SK-N-SH (cell line): Measurements from ENCODE around the gene SENP1. TPM values are rescaled to one million over a fixed set of nuclear protein-coding genes. Genes with fewer than 3 reads are reported as not detected.

Experiments
- CTCF ChIA-PET: fragments of 300-600, 350-600 bp; formaldehyde crosslinking; extraction: SDS; loops from one replicate; lab custom pipeline; 2021; lab: Yijun Ruan, JAX
- POLR2A ChIA-PET: fragments of 350-600 bp; sonication (Branson Sonifier 250); formaldehyde crosslinking; extraction: SDS; loops from one replicate; lab custom pipeline; 2020; ENCODE audit warnings: antibody characterized with exemption, inconsistent platforms; lab: Yijun Ruan, JAX
- DNase-seq: peaks from one replicate; pipeline ENCODE4 v3.0.0; 2012
- H2AFZ ChIP-seq: fragments of 200-600 bp; sonication (generic); 2 replicates; pipeline ENCODE4 v1.8.1; 2016; ENCODE audit warnings: antibody characterized with exemption, mild to moderate bottlenecking, low read depth
- H3F3A ChIP-seq: fragments of 200-600 bp; sonication (generic); replicated peaks from 2 replicates; pipeline ENCODE3; 2016; ENCODE audit warnings: antibody characterized with exemption, mild to moderate bottlenecking; ENCODE audit not compliant: insufficient read depth
- H3K27ac ChIP-seq, 2 experiments: fragments of 200-500 bp in 1 of 2; fragments of 200-600 bp in 1 of 2; sonication (Bioruptor generic) in 1 of 2; sonication (generic), shearing (Covaris generic) in 1 of 2; 2 replicates each; pipeline versions ENCODE4 v1.5.1 to v1.6.1; 2014 to 2016; ENCODE audit warnings: low read depth in 2 of 2, inconsistent platforms in 1 of 2, low read length in 1 of 2, mild to moderate bottlenecking in 1 of 2, mixed read lengths in 1 of 2
- H3K27me3 ChIP-seq: fragments of 200-600 bp; sonication (generic), shearing (Covaris generic); 2 replicates; pipeline ENCODE4 v1.6.1; 2016; ENCODE audit warnings: mixed run types; ENCODE audit not compliant: insufficient read depth
- H3K36me3 ChIP-seq, 2 experiments: fragments of 200-500 bp in 1 of 2; fragments of 200-600 bp in 1 of 2; sonication (Bioruptor generic) in 1 of 2; sonication (generic) in 1 of 2; replicated peaks in 1 of 2; 2 replicates each; pipeline versions ENCODE3 to v1.5.1; 2014 to 2016; ENCODE audit warnings: low read length in 1 of 2, mild to moderate bottlenecking in 1 of 2; ENCODE audit not compliant: insufficient read depth in 2 of 2, control insufficient read depth in 1 of 2
- H3K4me1 ChIP-seq, 2 experiments: fragments of 200-500 bp in 1 of 2; fragments of 200-600 bp in 1 of 2; sonication (Bioruptor generic) in 1 of 2; sonication (generic), shearing (Covaris generic) in 1 of 2; 2 replicates each; pipeline versions ENCODE4 v1.5.1 to v1.6.1; 2014 to 2016; ENCODE audit warnings: low read depth in 1 of 2, low read length in 1 of 2, mixed run types in 1 of 2; ENCODE audit not compliant: insufficient read depth in 2 of 2, control insufficient read depth in 1 of 2
- H3K4me2 ChIP-seq: fragments of 200-600 bp; sonication (generic), shearing (Covaris generic); 2 replicates; pipeline ENCODE4 v1.6.1; 2017; ENCODE audit warnings: mixed run types
- H3K4me3 ChIP-seq, 2 experiments: fragments of 200-500 bp in 1 of 2; fragments of 200-600 bp in 1 of 2; sonication (Bioruptor generic) in 1 of 2; sonication (generic), shearing (Covaris generic) in 1 of 2; 2 replicates each; pipeline versions ENCODE4 v1.5.1 to v1.8.1; 2014 to 2016; ENCODE audit warnings: low read depth in 2 of 2, inconsistent platforms in 1 of 2, low read length in 1 of 2, mild to moderate bottlenecking in 1 of 2, mixed read lengths in 1 of 2, moderate library complexity in 1 of 2
- H3K79me2 ChIP-seq: fragments of 200-600 bp; sonication (generic); 2 replicates; pipeline ENCODE4 v1.8.1; 2017; ENCODE audit warnings: mild to moderate bottlenecking; ENCODE audit not compliant: insufficient read depth
- H3K9ac ChIP-seq: fragments of 200-600 bp; sonication (generic); 2 replicates; pipeline ENCODE4 v1.6.1; 2017; ENCODE audit warnings: mixed run types
- H3K9me2 ChIP-seq: fragments of 200-600 bp; sonication (generic); 2 replicates; pipeline ENCODE4 v1.6.1; 2017; ENCODE audit warnings: mixed run types
- H3K9me3 ChIP-seq: fragments of 200-600 bp; sonication (generic); 2 replicates; pipeline ENCODE4 v1.6.1; 2017; ENCODE audit warnings: mixed run types, mild to moderate bottlenecking, moderate library complexity
- H4K20me1 ChIP-seq: fragments of 200-600 bp; sonication (generic); 2 replicates; pipeline ENCODE4 v1.6.1; 2017; ENCODE audit warnings: mild to moderate bottlenecking, mixed run types; ENCODE audit not compliant: insufficient read depth
- CTCF ChIP-seq: fragments of 200-600 bp; sonication (generic); IDR thresholded peaks from 2 replicates; pipeline ENCODE4 v1.6.1; 2017; ENCODE audit warnings: antibody characterized with exemption, mild to moderate bottlenecking, moderate library complexity
- EP300 ChIP-seq, 2 experiments: IDR thresholded peaks; 2 replicates each; pipeline versions ENCODE4 v1.4.0 to v1.6.1; 2012; ENCODE audit warnings: borderline replicate concordance in 1 of 2, low read depth in 1 of 2, low read length in 1 of 2
- FOSL2 ChIP-seq: IDR thresholded peaks from 2 replicates; pipeline ENCODE4 v1.4.0; 2012; ENCODE audit warnings: low read depth, mild to moderate bottlenecking, moderate library complexity, borderline replicate concordance
- GABPA ChIP-seq: IDR thresholded peaks from 2 replicates; pipeline ENCODE4 v1.4.0; 2012; ENCODE audit warnings: low read depth, mild to moderate bottlenecking
- GATA2 ChIP-seq: sonication (generic); formaldehyde crosslinking; IDR thresholded peaks from 2 replicates; pipeline ENCODE4 v1.5.0; 2020; ENCODE audit warnings: mild to moderate bottlenecking, missing genetic modification reagents
- NFIC ChIP-seq: IDR thresholded peaks from 2 replicates; pipeline ENCODE4 v1.4.0; 2012; ENCODE audit warnings: borderline replicate concordance
- SMC3 ChIP-seq: IDR thresholded peaks from 2 replicates; pipeline ENCODE4 v1.6.1; 2012; ENCODE audit warnings: low read depth, low read length, improper control_type of control experiment
- USF1 ChIP-seq: IDR thresholded peaks from 2 replicates; pipeline ENCODE4 v1.4.0; 2012; ENCODE audit warnings: low read depth, borderline replicate concordance
- USF2 ChIP-seq: fragments of 150-350 bp; IDR thresholded peaks from 2 replicates; pipeline ENCODE4 v1.6.1; 2017; ENCODE audit warnings: antibody characterized with exemption, low read length, low read depth, borderline replicate concordance
- WGBS: methylation state at CpG from one replicate; pipeline ENCODE4 v1.1.6; 2017; ENCODE audit warnings: low lambda C conversion rate; 5-methylcytosine and 5-hydroxymethylcytosine counted together
- polyA plus RNA-seq, 3 experiments: library from polyadenylated mRNA; depleted of rRNA; stranded (reverse); fragments of >200 nt; gene quantifications; 2 replicates each; pipeline ENCODE4 v1.2.3, GENCODE V29; 2012
- TF ChIP-seq, protein P1 (sequence below): IDR thresholded peaks from 2 replicates; pipeline ENCODE4 v1.4.0; 2012; ENCODE audit warnings: low read depth
- TF ChIP-seq, protein P2 (sequence below): IDR thresholded peaks from 2 replicates; pipeline ENCODE4 v1.4.0; 2012; ENCODE audit warnings: low read depth, borderline replicate concordance
- TF ChIP-seq, protein P3 (sequence below): IDR thresholded peaks from 2 replicates; pipeline ENCODE4 v1.6.1; 2012; ENCODE audit warnings: mild to moderate bottlenecking, low read depth, low read length, moderate library complexity
- TF ChIP-seq, protein P4 (sequence below): IDR thresholded peaks from 2 replicates; pipeline ENCODE4; 2012

SENP1 gene
- polyA plus RNA-seq, 1 of the 3 experiments (the other 2 are of a cell fraction): 5.6 TPM

DNA sequence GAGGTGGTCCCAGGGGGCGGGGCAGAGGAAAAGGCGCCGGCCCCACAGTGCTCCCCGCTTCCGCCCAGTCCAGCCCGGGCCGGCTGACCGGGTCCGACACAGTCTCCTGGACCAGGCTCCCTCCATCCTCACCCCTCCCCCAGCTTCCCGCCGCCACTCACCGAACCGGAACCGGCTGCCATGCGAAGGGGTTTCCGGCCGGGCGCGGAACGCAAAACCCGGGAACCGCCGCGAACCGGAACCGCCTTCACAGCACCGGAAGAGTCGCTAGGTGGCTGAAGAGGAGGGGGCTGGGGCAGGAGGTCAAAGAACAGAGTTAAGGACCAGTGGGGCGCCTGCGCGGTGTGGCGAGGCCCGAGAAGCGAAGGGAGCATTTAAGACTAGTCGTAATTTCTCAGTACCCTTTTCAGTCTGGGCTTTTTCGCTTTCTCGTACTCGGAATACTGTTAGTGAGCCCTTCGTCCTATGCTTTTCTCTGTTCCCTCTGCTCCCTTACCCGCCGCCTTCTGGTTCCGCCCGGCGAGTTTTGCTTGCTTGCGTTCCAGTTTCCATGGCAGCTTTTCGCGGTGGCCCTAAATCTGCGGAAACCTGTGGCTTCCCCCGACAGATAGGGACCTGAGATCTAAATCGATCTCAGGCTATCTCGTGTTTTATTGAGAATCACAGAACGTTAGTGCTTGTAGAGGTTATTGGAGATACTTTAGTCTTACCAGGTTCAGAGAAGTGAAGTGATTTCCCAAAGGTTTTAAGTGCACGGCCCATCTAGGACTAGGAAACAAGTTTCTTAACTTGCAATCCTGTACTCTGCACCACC, at the start of gene SENP1 (continued):
- peak; percentile 21 for TF ChIP-seq CTCF
- no peak for TF ChIP-seq FOSL2
- TF ChIP-seq SMC3: no peak
- TF ChIP-seq, protein P1, sequence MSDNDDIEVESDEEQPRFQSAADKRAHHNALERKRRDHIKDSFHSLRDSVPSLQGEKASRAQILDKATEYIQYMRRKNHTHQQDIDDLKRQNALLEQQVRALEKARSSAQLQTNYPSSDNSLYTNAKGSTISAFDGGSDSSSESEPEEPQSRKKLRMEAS: peak; percentile 70; the same call in 1 of the 2 replicates
- peak; percentile 44; the same call in 1 of the 2 replicates for TF ChIP-seq USF1
- no peak for TF ChIP-seq NFIC
- peak in 1 of 2 experiments; percentile 67; a peak in 1 of 4 replicates for TF ChIP-seq EP300 (IDR thresholded peaks at IDR 0.05; ENCODE audit: borderline replicate concordance in 1 of 2, low read depth in 1 of 2, low read length in 1 of 2)
- TF ChIP-seq, protein P2, sequence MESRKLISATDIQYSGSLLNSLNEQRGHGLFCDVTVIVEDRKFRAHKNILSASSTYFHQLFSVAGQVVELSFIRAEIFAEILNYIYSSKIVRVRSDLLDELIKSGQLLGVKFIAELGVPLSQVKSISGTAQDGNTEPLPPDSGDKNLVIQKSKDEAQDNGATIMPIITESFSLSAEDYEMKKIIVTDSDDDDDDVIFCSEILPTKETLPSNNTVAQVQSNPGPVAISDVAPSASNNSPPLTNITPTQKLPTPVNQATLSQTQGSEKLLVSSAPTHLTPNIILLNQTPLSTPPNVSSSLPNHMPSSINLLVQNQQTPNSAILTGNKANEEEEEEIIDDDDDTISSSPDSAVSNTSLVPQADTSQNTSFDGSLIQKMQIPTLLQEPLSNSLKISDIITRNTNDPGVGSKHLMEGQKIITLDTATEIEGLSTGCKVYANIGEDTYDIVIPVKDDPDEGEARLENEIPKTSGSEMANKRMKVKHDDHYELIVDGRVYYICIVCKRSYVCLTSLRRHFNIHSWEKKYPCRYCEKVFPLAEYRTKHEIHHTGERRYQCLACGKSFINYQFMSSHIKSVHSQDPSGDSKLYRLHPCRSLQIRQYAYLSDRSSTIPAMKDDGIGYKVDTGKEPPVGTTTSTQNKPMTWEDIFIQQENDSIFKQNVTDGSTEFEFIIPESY: no peak

DNA sequence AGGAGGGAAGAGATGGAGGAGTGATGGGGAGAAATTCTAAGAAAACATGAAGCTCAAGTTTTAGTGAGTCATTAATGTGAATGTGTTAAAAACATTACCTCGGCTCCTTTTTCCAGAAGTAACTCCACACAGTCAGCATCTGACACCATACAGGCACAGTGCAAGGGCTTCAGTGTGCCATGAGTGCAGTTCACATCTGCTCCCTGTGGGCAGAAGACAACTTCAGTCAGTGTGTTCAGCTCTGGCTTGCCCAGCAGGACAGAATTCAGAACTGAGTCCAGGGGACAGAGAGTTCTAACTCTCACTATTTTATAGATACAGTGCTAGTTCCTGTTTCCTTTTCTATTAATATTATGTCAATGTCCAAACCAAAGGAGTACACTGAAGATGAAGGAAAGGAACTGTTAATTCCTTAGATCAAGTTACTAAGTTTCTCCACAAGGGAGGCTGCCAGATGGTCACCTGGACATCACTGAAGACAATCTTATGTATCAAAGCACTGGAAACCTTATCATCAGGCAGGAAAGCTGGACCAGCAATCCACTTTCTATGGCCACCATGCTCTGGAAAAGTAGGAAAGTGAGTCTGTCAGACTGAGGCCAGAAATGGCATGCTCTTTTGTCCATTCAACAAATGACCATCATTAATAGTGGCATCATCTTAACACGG, 45.4 kb upstream of the SENP1 start:
- DNase-seq: no peak
- CTCF ChIA-PET: interaction anchor here (1.0 to 2.3 kb wide), 5 partner anchors 13 to 467 kb away, joined by 3 to 7 read pairs (median 4); no protein-coding TSS in a partner anchor
- Histone ChIP-seq H3K9ac (no peak overlapping the region), H3F3A (peaks cover 3% of the 10 kb centered on the region), H3K36me3 (peaks cover 46 to 48% of the 10 kb centered on the region in 2 experiments), H2AFZ (no peak overlapping the region), H3K9me3 (no peaks in the 10 kb centered on the region), H3K4me2 (no peak overlapping the region), H3K4me3 (no peak overlapping the region), H3K79me2 (peaks cover 17% of the 10 kb centered on the region), H3K27me3 (no peaks in the 10 kb centered on the region), H3K9me2 (no peaks in the 10 kb centered on the region), H4K20me1 (no peaks in the 10 kb centered on the region), H3K4me1 (peaks cover 0 to under 1% of the 10 kb centered on the region in 2 experiments; a peak in 2 of 4 replicates), H3K27ac (no peak overlapping the region)
- POLR2A ChIA-PET: no interaction called here
- 93% methylated on average over 2 of the region's 2 CpGs for WGBS
- TF ChIP-seq GABPA: no peak
- no peak for TF ChIP-seq USF2
- TF ChIP-seq, protein P3, sequence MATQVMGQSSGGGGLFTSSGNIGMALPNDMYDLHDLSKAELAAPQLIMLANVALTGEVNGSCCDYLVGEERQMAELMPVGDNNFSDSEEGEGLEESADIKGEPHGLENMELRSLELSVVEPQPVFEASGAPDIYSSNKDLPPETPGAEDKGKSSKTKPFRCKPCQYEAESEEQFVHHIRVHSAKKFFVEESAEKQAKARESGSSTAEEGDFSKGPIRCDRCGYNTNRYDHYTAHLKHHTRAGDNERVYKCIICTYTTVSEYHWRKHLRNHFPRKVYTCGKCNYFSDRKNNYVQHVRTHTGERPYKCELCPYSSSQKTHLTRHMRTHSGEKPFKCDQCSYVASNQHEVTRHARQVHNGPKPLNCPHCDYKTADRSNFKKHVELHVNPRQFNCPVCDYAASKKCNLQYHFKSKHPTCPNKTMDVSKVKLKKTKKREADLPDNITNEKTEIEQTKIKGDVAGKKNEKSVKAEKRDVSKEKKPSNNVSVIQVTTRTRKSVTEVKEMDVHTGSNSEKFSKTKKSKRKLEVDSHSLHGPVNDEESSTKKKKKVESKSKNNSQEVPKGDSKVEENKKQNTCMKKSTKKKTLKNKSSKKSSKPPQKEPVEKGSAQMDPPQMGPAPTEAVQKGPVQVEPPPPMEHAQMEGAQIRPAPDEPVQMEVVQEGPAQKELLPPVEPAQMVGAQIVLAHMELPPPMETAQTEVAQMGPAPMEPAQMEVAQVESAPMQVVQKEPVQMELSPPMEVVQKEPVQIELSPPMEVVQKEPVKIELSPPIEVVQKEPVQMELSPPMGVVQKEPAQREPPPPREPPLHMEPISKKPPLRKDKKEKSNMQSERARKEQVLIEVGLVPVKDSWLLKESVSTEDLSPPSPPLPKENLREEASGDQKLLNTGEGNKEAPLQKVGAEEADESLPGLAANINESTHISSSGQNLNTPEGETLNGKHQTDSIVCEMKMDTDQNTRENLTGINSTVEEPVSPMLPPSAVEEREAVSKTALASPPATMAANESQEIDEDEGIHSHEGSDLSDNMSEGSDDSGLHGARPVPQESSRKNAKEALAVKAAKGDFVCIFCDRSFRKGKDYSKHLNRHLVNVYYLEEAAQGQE: no peak
- no peak for TF ChIP-seq GATA2 (CRISPR knock-in tag)
- TF ChIP-seq, protein P4, sequence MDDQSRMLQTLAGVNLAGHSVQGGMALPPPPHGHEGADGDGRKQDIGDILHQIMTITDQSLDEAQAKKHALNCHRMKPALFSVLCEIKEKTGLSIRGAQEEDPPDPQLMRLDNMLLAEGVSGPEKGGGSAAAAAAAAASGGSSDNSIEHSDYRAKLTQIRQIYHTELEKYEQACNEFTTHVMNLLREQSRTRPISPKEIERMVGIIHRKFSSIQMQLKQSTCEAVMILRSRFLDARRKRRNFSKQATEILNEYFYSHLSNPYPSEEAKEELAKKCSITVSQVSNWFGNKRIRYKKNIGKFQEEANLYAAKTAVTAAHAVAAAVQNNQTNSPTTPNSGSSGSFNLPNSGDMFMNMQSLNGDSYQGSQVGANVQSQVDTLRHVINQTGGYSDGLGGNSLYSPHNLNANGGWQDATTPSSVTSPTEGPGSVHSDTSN: no peak
- TF ChIP-seq, protein P2: no peak
